IMR-90 (cell line): ENCODE measurements around the gene MTERF2. TPM values are rescaled to one million over a fixed set of nuclear protein-coding genes. Genes with fewer than 3 reads are reported as not detected.

ENCODE experiments used
- ATAC-seq: fragments of 200-7000 bp; cut with Tn5 transposase; 2 replicates; pipeline ENCODE4 v1.9.1; 2020; ENCODE audit warnings: low read depth, mild to moderate bottlenecking, moderate library complexity
- BruUV-seq: library from RNA; stranded (reverse); fragments of 400-500 nt; replicated peaks from 2 replicates; lab custom pipeline; 2021; lab: Mats Ljungman, UMichigan
- CTCF ChIA-PET: fragments of 300-600 bp; formaldehyde crosslinking; extraction: SDS; loops from one replicate; lab custom pipeline; 2021; ENCODE audit warnings: antibody characterized with exemption; lab: Yijun Ruan, JAX
- POLR2A ChIA-PET: fragments of 300-600 bp; sonication (Branson Sonifier 250); formaldehyde crosslinking; loops from one replicate; lab custom pipeline; 2022; ENCODE audit warnings: antibody characterized with exemption; ENCODE audit not compliant: unreplicated experiment; lab: Charles Lee
- DNase-seq: peaks from one replicate; pipeline ENCODE4 v3.0.0; 2013
- H2AFZ ChIP-seq: replicated peaks from 2 replicates; pipeline ENCODE3; 2013; ENCODE audit warnings: low read length, mild to moderate bottlenecking; ENCODE audit not compliant: poor library complexity
- H2AK5ac ChIP-seq: 2 replicates; pipeline ENCODE4 v1.6.1; 2013; ENCODE audit warnings: low read depth, low read length, inconsistent platforms
- H2AK9ac ChIP-seq: replicated peaks from 2 replicates; pipeline ENCODE3; 2013; ENCODE audit warnings: mild to moderate bottlenecking, low read depth, low read length, moderate library complexity; ENCODE audit not compliant: poor library complexity
- H2BK120ac ChIP-seq: 2 replicates; pipeline ENCODE4 v1.6.1; 2013; ENCODE audit warnings: low read depth, low read length, inconsistent platforms
- H2BK15ac ChIP-seq: 3 replicates; pipeline ENCODE4 v1.6.1; 2013; ENCODE audit warnings: low read depth, low read length, inconsistent platforms
- H2BK20ac ChIP-seq: 2 replicates; pipeline ENCODE4 v1.6.1; 2013; ENCODE audit warnings: low read depth, mild to moderate bottlenecking, inconsistent platforms, low read length, moderate library complexity
- H2BK5ac ChIP-seq: 2 replicates; pipeline ENCODE4 v1.6.1; 2013; ENCODE audit warnings: mild to moderate bottlenecking, low read depth, low read length, inconsistent platforms; ENCODE audit not compliant: poor library complexity, severe bottlenecking
- H3K14ac ChIP-seq: replicated peaks from 2 replicates; pipeline ENCODE4 v1.6.1; 2013; ENCODE audit warnings: low read depth, low read length, inconsistent platforms
- H3K18ac ChIP-seq: 2 replicates; pipeline ENCODE4 v1.6.1; 2013; ENCODE audit warnings: low read depth, low read length, control low read depth
- H3K23ac ChIP-seq: 2 replicates; pipeline ENCODE4 v1.6.1; 2013; ENCODE audit warnings: low read depth, low read length, inconsistent platforms
- H3K27ac ChIP-seq: 2 replicates; pipeline ENCODE4 v1.5.1; 2013; ENCODE audit warnings: mild to moderate bottlenecking, control low read depth, low read length; ENCODE audit not compliant: insufficient read depth
- H3K27me3 ChIP-seq: 2 replicates; pipeline ENCODE4 v1.6.1; 2013; ENCODE audit warnings: low read length; ENCODE audit not compliant: control insufficient read depth, insufficient read depth
- H3K36me3 ChIP-seq: 2 replicates; pipeline ENCODE4 v1.6.1; 2013; ENCODE audit warnings: low read length, mixed read lengths; ENCODE audit not compliant: control insufficient read depth, insufficient read depth
- H3K4ac ChIP-seq: 2 replicates; pipeline ENCODE4 v1.6.1; 2013; ENCODE audit warnings: low read depth, low read length, inconsistent platforms
- H3K4me1 ChIP-seq: 2 replicates; pipeline ENCODE4 v1.6.1; 2013; ENCODE audit warnings: low read length, mixed read lengths; ENCODE audit not compliant: control insufficient read depth, insufficient read depth
- H3K4me2 ChIP-seq: 2 replicates; pipeline ENCODE4 v1.6.1; 2013; ENCODE audit warnings: low read depth, mild to moderate bottlenecking, control low read depth, low read length, moderate library complexity
- H3K4me3 ChIP-seq: 2 replicates; pipeline ENCODE4 v1.5.1; 2013; ENCODE audit warnings: low read depth, mild to moderate bottlenecking, control low read depth, low read length, moderate library complexity; ENCODE audit not compliant: insufficient read depth
- H3K56ac ChIP-seq: 2 replicates; pipeline ENCODE4 v1.6.1; 2013; ENCODE audit warnings: low read length, inconsistent platforms; ENCODE audit not compliant: insufficient read depth; ENCODE audit errors: extremely low read depth
- H3K79me1 ChIP-seq, 2 experiments: 2 replicates each; pipeline ENCODE4 v1.6.1; 2013; ENCODE audit warnings: low read length in 2 of 2, inconsistent platforms in 1 of 2, low read depth in 1 of 2
- H3K9ac ChIP-seq: 2 replicates; pipeline ENCODE4 v1.6.1; 2013; ENCODE audit warnings: low read depth, low read length, control low read depth
- H3K9me1 ChIP-seq: 2 replicates; pipeline ENCODE4 v1.6.1; 2013; ENCODE audit warnings: low read length, inconsistent platforms; ENCODE audit not compliant: insufficient read depth
- H3K9me3 ChIP-seq: 2 replicates; pipeline ENCODE4 v1.6.1; 2013; ENCODE audit warnings: low read length; ENCODE audit not compliant: control insufficient read depth, insufficient read depth
- H4K20me1 ChIP-seq: 2 replicates; pipeline ENCODE4 v1.6.1; 2013; ENCODE audit warnings: low read length, inconsistent platforms; ENCODE audit not compliant: insufficient read depth
- H4K5ac ChIP-seq: 2 replicates; pipeline ENCODE4 v1.6.1; 2013; ENCODE audit warnings: mild to moderate bottlenecking, low read depth, low read length, control low read depth
- H4K8ac ChIP-seq, 2 experiments: 2 replicates each; pipeline ENCODE4 v1.6.1; 2013; ENCODE audit warnings: low read depth in 2 of 2, low read length in 2 of 2, control low read depth in 1 of 2, inconsistent platforms in 1 of 2
- H4K91ac ChIP-seq: 2 replicates; pipeline ENCODE4 v1.6.1; 2013; ENCODE audit warnings: low read depth, low read length, inconsistent platforms; ENCODE audit not compliant: insufficient read depth
- BHLHE40 ChIP-seq: fragments of 150-350 bp; IDR thresholded peaks from 2 replicates; pipeline ENCODE4 v1.6.1; 2016; ENCODE audit warnings: mild to moderate bottlenecking, low read depth, low read length
- CEBPB ChIP-seq: IDR thresholded peaks from 2 replicates; pipeline ENCODE4 v1.6.1; 2012; ENCODE audit warnings: low read depth, low read length, improper control_type of control experiment
- CHD1 ChIP-seq: IDR thresholded peaks from 2 replicates; pipeline ENCODE4 v1.6.1; 2012; ENCODE audit warnings: low read depth, low read length, improper control_type of control experiment
- CTCF ChIP-seq: conservative IDR thresholded peaks from 2 replicates; pipeline ENCODE4 v1.5.1; 2012; ENCODE audit warnings: mild to moderate bottlenecking, low read depth, low read length, improper control_type of control experiment
- ELK1 ChIP-seq: fragments of 150-350 bp; IDR thresholded peaks from 2 replicates; pipeline ENCODE4 v1.6.1; 2016; ENCODE audit warnings: low read depth, mild to moderate bottlenecking, low read length, moderate library complexity, borderline replicate concordance
- MAFK ChIP-seq: IDR thresholded peaks from 2 replicates; pipeline ENCODE4 v1.6.1; 2012; ENCODE audit warnings: low read depth, low read length, improper control_type of control experiment
- MAZ ChIP-seq: IDR thresholded peaks from 2 replicates; pipeline ENCODE4 v1.6.1; 2012; ENCODE audit warnings: low read depth, mild to moderate bottlenecking, low read length, improper control_type of control experiment, moderate library complexity, borderline replicate concordance
- MXI1 ChIP-seq: IDR thresholded peaks from 2 replicates; pipeline ENCODE4 v1.6.1; 2012; ENCODE audit warnings: low read depth, mild to moderate bottlenecking, low read length, moderate library complexity, borderline replicate concordance
- NFE2L2 ChIP-seq: fragments of 150-350 bp; IDR thresholded peaks from 2 replicates; pipeline ENCODE4 v1.6.1; 2016; ENCODE audit warnings: low read depth, mild to moderate bottlenecking, low read length
- POLR2A ChIP-seq: IDR thresholded peaks from 2 replicates; pipeline ENCODE4 v1.6.1; 2012; ENCODE audit warnings: mild to moderate bottlenecking, low read depth, low read length
- RAD21 ChIP-seq: IDR thresholded peaks from 2 replicates; pipeline ENCODE4 v1.6.1; 2012; ENCODE audit warnings: low read length, improper control_type of control experiment
- RFX5 ChIP-seq: IDR thresholded peaks from 2 replicates; pipeline ENCODE4 v1.8.0; 2012; ENCODE audit warnings: low read depth, mild to moderate bottlenecking, low read length, moderate library complexity
- SMC3 ChIP-seq: fragments of 150-350 bp; IDR thresholded peaks from 2 replicates; pipeline ENCODE4 v1.6.1; 2016; ENCODE audit warnings: low read depth, mild to moderate bottlenecking, antibody characterized with exemption, low read length, moderate library complexity
- WGBS, 2 experiments: methylation state at CpG; one replicate each; pipeline versions ENCODE4 v1.1.5 to v1.1.7; 2013; ENCODE audit warnings: missing lambda C conversion rate in 2 of 2; ENCODE audit not compliant: insufficient read length in 1 of 2; ENCODE audit errors: extremely low coverage in 2 of 2; 5-methylcytosine and 5-hydroxymethylcytosine counted together
- dilution Hi-C: fragments of 300-500 bp; cut with HindIII; formaldehyde crosslinking; loops from one replicate; pipeline ENCODE4 v1.14.3; 2018; ENCODE audit warnings: low sequenced_read_pairs; ENCODE audit not compliant: unreplicated experiment
- in situ Hi-C: fragments of 300-500 bp; cut with MboI; formaldehyde crosslinking; loops from 3 replicates; pipeline ENCODE4 v1.14.3; 2019; ENCODE audit warnings: low sequenced_read_pairs, inconsistent platforms, mixed read lengths
- intact Hi-C: fragments of 100-400 bp; cut with micrococcal nuclease; formaldehyde crosslinking; loops from 2 replicates; pipeline ENCODE4 v1.10.0; 2022
- polyA plus RNA-seq, 3 experiments: library from polyadenylated mRNA; depleted of rRNA; stranded (reverse); fragments of >200 nt; gene quantifications; 2 replicates each; pipeline ENCODE4 v1.2.3, GENCODE V29; 2012; ENCODE audit warnings: low replicate concordance in 1 of 3
- total RNA-seq: library from RNA; depleted of rRNA; stranded (reverse); fragments of >200 nt; gene quantifications from 2 replicates; pipeline ENCODE4 v1.2.3, GENCODE V29; 2012

MTERF2 gene
- total and polyA plus RNA-seq, 2 of the 4 experiments (the other 2 are of a cell fraction), result 3.0 to 3.8 TPM

DNA sequence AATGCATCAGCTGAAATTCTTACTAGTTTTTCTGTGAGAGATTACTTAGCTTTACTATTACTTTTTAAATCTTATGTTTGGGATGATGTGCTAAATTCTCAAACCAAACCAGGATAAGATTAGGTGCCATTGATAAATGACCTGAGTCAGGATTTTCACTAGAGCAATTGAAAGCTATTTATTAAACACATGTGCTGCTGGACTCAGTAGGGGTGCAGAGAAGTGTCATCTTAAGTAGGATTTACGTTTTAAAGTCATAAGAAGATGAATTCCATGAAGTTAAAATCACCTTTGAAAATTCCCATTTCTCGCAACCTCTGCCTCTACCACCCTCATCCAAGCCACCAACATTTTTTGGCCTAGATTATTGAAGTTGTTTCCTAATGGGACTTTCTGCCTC lies 22.4 kb downstream of the MTERF2 start:
- ATAC-seq (no peak), DNase-seq (no peak)
- Histone ChIP-seq H4K20me1 (peaks cover 78% of the 10 kb centered on the region), H2AK5ac (no peak overlapping the region), H3K9me1 (peaks cover 6% of the 10 kb centered on the region; the same call in 1 of the 2 replicates), H3K9ac (no peak overlapping the region), H3K4me1 (peaks cover 4% of the 10 kb centered on the region), H3K4me3 (no peak overlapping the region), H2AFZ (no peak overlapping the region), H2BK15ac (no peak overlapping the region), H3K27ac (no peak overlapping the region), H3K56ac (no peak overlapping the region), H2BK5ac (no peak overlapping the region), H4K8ac (no peak overlapping the region), H3K36me3 (peaks cover 25% of the 10 kb centered on the region), H4K91ac (no peak overlapping the region), H3K27me3 (no peaks in the 10 kb centered on the region), H3K9me3 (no peaks in the 10 kb centered on the region), H3K23ac (no peak overlapping the region), H3K4me2 (no peak overlapping the region), H3K14ac (no peak overlapping the region), H2BK120ac (no peak overlapping the region), H2AK9ac (no peak overlapping the region), H4K5ac (no peak overlapping the region), H3K4ac (no peak overlapping the region), H3K18ac (no peak overlapping the region), H3K79me1 (peaks cover 16 to 49% of the 10 kb centered on the region in 2 experiments), H2BK20ac (no peak overlapping the region)
- no CpG with 5 or more reads among the region's 2 CpGs for WGBS, 2 experiments
- TF ChIP-seq ELK1 (no peak), MXI1 (no peak), MAFK (no peak), BHLHE40 (no peak), RFX5 (no peak), RAD21 (no peak), SMC3 (no peak), CEBPB (no peak), CHD1 (no peak), POLR2A (no peak), NFE2L2 (no peak), MAZ (no peak), CTCF (no peak)
- intact Hi-C loops (no loop called here), dilution Hi-C loops (no loop called here), in situ Hi-C loops (no loop called here)
- ChIA-PET POLR2A (no interaction called here), CTCF (no interaction called here)
- BruUV-seq, result no TSS peak
